A673 (cell line): ENCODE measurements around the gene MYL3. TPM values are rescaled to one million over a fixed set of nuclear protein-coding genes. Genes with fewer than 3 reads are reported as not detected.

ENCODE experiments used
- BruUV-seq: library from RNA; stranded (reverse); fragments of 400-500 nt; replicated peaks from 2 replicates; lab custom pipeline; 2021; lab: Mats Ljungman, UMichigan
- CTCF ChIA-PET: fragments of 300-600 bp; sonication (Branson Sonifier 250); formaldehyde crosslinking; loops from one replicate; lab custom pipeline; 2022; ENCODE audit warnings: antibody characterized with exemption; lab: Charles Lee
- POLR2A ChIA-PET: fragments of 300-600 bp; sonication (Branson Sonifier 250); formaldehyde crosslinking; loops from one replicate; lab custom pipeline; 2022; ENCODE audit warnings: antibody characterized with exemption; ENCODE audit not compliant: low non-redundant PET; lab: Charles Lee
- DNase-seq: peaks from one replicate; pipeline ENCODE4 v3.0.0-alpha.2; 2015; ENCODE audit warnings: low spot score
- H3K27ac ChIP-seq: fragments of 200-600 bp; sonication (generic); 2 replicates; pipeline ENCODE4 v1.5.1; 2016; ENCODE audit warnings: mixed run types, low read depth, mild to moderate bottlenecking, mixed read lengths, antibody characterized with exemption, low read length; ENCODE audit not compliant: poor library complexity, severe bottlenecking
- H3K27me3 ChIP-seq: fragments of 200-600 bp; sonication (generic); replicated peaks from 2 replicates; pipeline ENCODE4 v1.6.1; 2017; ENCODE audit warnings: mixed run types, low read depth, mild to moderate bottlenecking, mixed read lengths, antibody characterized with exemption, low read length; ENCODE audit not compliant: insufficient read depth, poor library complexity
- H3K36me3 ChIP-seq: fragments of 200-600 bp; sonication (generic); 2 replicates; pipeline ENCODE4 v1.6.1; 2016; ENCODE audit warnings: mixed run types, mild to moderate bottlenecking, mixed read lengths, antibody characterized with exemption, low read length; ENCODE audit not compliant: insufficient read depth, poor library complexity, severe bottlenecking
- H3K4me1 ChIP-seq: fragments of 200-600 bp; sonication (generic); 2 replicates; pipeline ENCODE4 v1.6.1; 2017; ENCODE audit warnings: mixed run types, mild to moderate bottlenecking, mixed read lengths, antibody characterized with exemption, low read length; ENCODE audit not compliant: insufficient read depth, poor library complexity, severe bottlenecking
- H3K4me3 ChIP-seq: fragments of 200-600 bp; sonication (generic); 2 replicates; pipeline ENCODE4 v1.5.1; 2016; ENCODE audit warnings: low read depth, mixed run types, mild to moderate bottlenecking, mixed read lengths, low read length; ENCODE audit not compliant: poor library complexity, severe bottlenecking
- H3K9me3 ChIP-seq: fragments of 200-600 bp; sonication (generic); 2 replicates; pipeline ENCODE4 v1.6.1; 2016; ENCODE audit warnings: mixed run types, low read depth, mild to moderate bottlenecking, mixed read lengths, antibody characterized with exemption, low read length; ENCODE audit not compliant: poor library complexity, severe bottlenecking
- CTCF ChIP-seq: fragments of 300-800, 200-600 bp; sonication (generic); conservative IDR thresholded peaks from 2 replicates; pipeline ENCODE4 v1.5.1; 2017; ENCODE audit warnings: low read depth, mild to moderate bottlenecking, antibody characterized with exemption, low read length, moderate library complexity, mixed read lengths
- EZH2 ChIP-seq: fragments of 200-600 bp; sonication (generic); IDR thresholded peaks from 2 replicates; pipeline ENCODE4 v1.6.1; 2017; ENCODE audit warnings: borderline replicate concordance, low read depth, mild to moderate bottlenecking, mixed read lengths, antibody characterized with exemption, low read length; ENCODE audit not compliant: poor library complexity, severe bottlenecking
- intact Hi-C: fragments of 100-400 bp; cut with micrococcal nuclease; formaldehyde crosslinking; loops from one replicate; pipeline ENCODE4 v1.10.0; 2022; ENCODE audit not compliant: unreplicated experiment
- total RNA-seq: library from RNA; stranded (reverse); gene quantifications from 2 replicates; pipeline ENCODE4 v1.2.3, GENCODE V29; 2021

MYL3 gene
- total RNA-seq, 1 experiment from 2014 or later: not detected

GRCh38 chr3:46883054-46883829 is 20.0 kb upstream of the MYL3 start:
- no TSS peak for BruUV-seq
- CTCF ChIA-PET: no interaction called here
- DNase-seq: peak; percentile 33
- Histone ChIP-seq H3K27ac (no peak overlapping the region), H3K9me3 (no peaks in the 10 kb centered on the region), H3K27me3 (no peaks in the 10 kb centered on the region), H3K4me3 (peak overlapping the region; percentile 48), H3K4me1 (no peaks in the 10 kb centered on the region), H3K36me3 (no peaks in the 10 kb centered on the region)
- POLR2A ChIA-PET: no interaction called here
- TF ChIP-seq EZH2 (no peak), CTCF (no peak)
- intact Hi-C loops: no loop called here

DNA sequence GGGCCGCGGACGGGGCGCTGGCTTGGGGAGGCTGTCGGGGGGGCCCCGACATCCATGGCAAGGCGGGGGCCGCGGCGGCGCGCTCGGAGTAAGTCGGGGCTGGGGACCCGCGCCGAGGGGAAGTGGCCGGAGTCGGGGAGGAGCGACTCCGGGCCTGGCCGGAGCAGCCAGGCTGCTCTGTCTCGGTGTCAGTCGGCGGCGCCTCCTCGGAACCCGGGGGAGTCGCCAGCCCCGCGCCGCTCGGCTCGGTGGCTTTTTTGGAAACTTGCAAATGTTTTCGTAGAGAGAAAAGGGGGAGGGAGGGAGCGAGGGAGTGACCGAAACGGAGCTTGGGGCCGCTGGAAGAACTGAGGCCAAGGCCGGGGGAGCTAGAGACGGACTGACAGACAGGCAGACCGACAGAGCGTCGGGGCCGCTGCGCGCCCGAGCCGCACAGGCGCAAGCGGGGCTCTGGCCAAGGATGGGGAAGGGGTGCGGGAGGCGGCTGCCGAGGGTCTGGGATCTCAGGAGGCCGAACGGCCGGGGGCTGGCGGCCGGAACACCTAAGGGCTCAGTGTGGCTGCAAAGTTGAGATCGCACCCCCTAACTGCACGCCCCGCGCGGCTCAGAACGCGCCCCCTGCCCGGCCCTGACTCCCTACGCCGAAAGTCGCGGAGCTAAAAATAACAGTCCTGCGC is 19.3 kb upstream of the MYL3 start:
- intact Hi-C loops: no loop called here
- no TSS peak for BruUV-seq
- Histone ChIP-seq H3K36me3 (no peaks in the 10 kb centered on the region), H3K4me3 (peak overlapping the region; percentile 48), H3K27me3 (no peaks in the 10 kb centered on the region), H3K4me1 (no peaks in the 10 kb centered on the region), H3K9me3 (no peaks in the 10 kb centered on the region), H3K27ac (no peak overlapping the region)
- POLR2A ChIA-PET: no interaction called here
- TF ChIP-seq EZH2: no peak
- no peak for TF ChIP-seq CTCF
- CTCF ChIA-PET: no interaction called here
- peak; percentile 7 for DNase-seq

DNA sequence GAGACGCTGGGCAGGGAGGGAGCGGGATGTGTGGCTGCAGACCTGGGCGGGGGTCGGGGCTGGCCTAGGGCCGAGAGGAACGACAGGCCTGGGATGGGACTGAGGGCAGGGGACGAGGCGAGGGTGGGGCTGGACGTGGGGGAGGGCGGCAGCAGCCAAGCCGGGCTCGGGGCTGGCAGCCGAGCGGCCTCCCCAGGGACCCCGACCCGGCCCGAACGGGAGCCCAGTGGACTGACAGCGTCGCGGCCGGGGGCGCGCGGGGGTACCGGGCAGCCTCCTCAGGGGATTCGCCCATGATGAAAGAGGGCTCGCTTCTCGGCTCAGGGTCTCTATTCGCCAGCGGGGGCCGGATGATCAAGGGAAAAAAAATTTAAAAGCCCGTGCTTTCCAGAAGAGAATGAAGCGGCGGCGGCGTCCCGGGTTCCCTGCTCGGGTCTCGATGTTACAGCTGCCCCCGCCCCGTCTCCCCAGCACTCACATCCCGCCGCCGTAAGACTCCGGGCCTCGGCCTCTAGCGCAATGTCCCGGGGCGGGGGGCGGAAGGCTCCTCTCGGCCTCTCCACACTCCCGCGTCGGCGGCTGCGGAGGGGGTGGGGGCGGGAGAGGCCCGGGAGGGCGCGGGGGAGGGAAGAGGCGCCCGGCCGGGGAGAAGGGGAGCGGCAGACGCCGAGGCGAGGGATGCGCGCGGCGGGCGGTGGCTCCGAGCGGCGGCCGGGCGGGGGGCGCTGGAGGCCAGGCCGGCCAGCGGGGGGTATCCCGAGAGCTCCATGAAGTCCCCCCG is 18.5 kb upstream of the MYL3 start:
- Histone ChIP-seq H3K4me3 (peak overlapping the region; percentile 48), H3K27ac (no peak overlapping the region), H3K9me3 (no peaks in the 10 kb centered on the region), H3K36me3 (no peaks in the 10 kb centered on the region), H3K27me3 (no peaks in the 10 kb centered on the region), H3K4me1 (no peaks in the 10 kb centered on the region)
- peak; percentile 9 for DNase-seq
- ChIA-PET POLR2A (no interaction called here), CTCF (no interaction called here)
- no peak for TF ChIP-seq CTCF
- TF ChIP-seq EZH2: no peak
- intact Hi-C loops: no loop called here
- BruUV-seq: no TSS peak
